Mucosa of descending colon (tissue), 3 donors: Measurements from ENCODE around the gene WNK2. TPM values are rescaled to one million over a fixed set of nuclear protein-coding genes. Genes with fewer than 3 reads are reported as not detected.

Experiments used
- ATAC-seq: fragments of 200-7000 bp; cut with Tn5 transposase; one replicate; pipeline ENCODE4 v1.9.1; 2020; ENCODE audit warnings: mild to moderate bottlenecking, moderate library complexity
- DNase-seq, 3 donors: peaks; one replicate each; pipeline ENCODE4 v3.0.0-alpha.2; 2020
- H3K36me3 ChIP-seq: fragments of 200-600 bp; one replicate; pipeline ENCODE4 v1.8.0; 2021; ENCODE audit warnings: low read depth, mild to moderate bottlenecking
- H3K4me1 ChIP-seq: fragments of 200-600 bp; one replicate; pipeline ENCODE4 v1.8.0; 2021; ENCODE audit warnings: low read depth, mild to moderate bottlenecking
- H3K4me3 ChIP-seq: fragments of 200-600 bp; one replicate; pipeline ENCODE4 v1.8.0; 2021; ENCODE audit warnings: mild to moderate bottlenecking
- H3K9me3 ChIP-seq: fragments of 200-600 bp; one replicate; pipeline ENCODE4 v1.8.0; 2021; ENCODE audit warnings: mild to moderate bottlenecking
- CTCF ChIP-seq: fragments of 200-600 bp; IDR thresholded peaks from one replicate; pipeline ENCODE4 v1.8.0; 2022; ENCODE audit warnings: antibody characterized with exemption, mild to moderate bottlenecking
- intact Hi-C, 2 donors: fragments of 100-400 bp; cut with DNase I in 1 of 2; cut with micrococcal nuclease in 1 of 2; formaldehyde crosslinking; loops; one replicate each; pipeline versions ENCODE4 v1.11.0 to v1.11.1; 2022; cut with DNase I, micrococcal nuclease
- total RNA-seq, 3 donors: library from RNA; stranded (reverse); fragmentation: NEBNext Ultra II Directional in 2 of 3; extraction: Animal tissue kit (Norgen Biotek cat#: 25700) in 2 of 3; gene quantifications; one replicate each; pipeline versions ENCODE4 v1.2.1 to v1.2.4, GENCODE V29; 2021 to 2023
- donor health status: DM: no; HTN: no; CAD: no; lungs with moderate emphysema.
- donor health status: DM: no; HTN: no; CAD: no.
- donor health status: DM: no; HTN: yes; CAD: no.

WNK2 gene
- total RNA-seq, 3 donors from 2014 or later = 175 to 276 (median 201) TPM

GRCh38 chr9:93268551-93269314 lies 84.8 kb downstream of the WNK2 start:
- no peak for TF ChIP-seq CTCF
- Histone ChIP-seq H3K9me3 (no peaks in the 10 kb centered on the region), H3K4me1 (peaks cover 10% of the 10 kb centered on the region), H3K4me3 (no peak overlapping the region), H3K36me3 (no peaks in the 10 kb centered on the region)
- intact Hi-C loops = no loop called here
- ATAC-seq (peak; percentile 90), DNase-seq (peak; percentile 75 to 78 (median 76))

- Histone ChIP-seq H3K4me1 (peaks cover 10% of the 10 kb centered on the region), H3K4me3 (no peak overlapping the region), H3K9me3 (no peaks in the 10 kb centered on the region), H3K36me3 (no peaks in the 10 kb centered on the region)
- ATAC-seq = no peak
- no peak for DNase-seq
- no peak for TF ChIP-seq CTCF
- intact Hi-C loops = no loop called here
Measured at GRCh38 chr9:93270976-93271375, 87.0 kb downstream of the WNK2 start.

GRCh38 chr9:93276973-93277372 lies 93.0 kb downstream of the WNK2 start:
- H3K4me3 ChIP-seq = no peak overlapping the region
- no peaks in the 10 kb centered on the region for H3K4me1 ChIP-seq
- peak; percentile 65 for ATAC-seq
- TF ChIP-seq CTCF = no peak
- H3K36me3 ChIP-seq = no peaks in the 10 kb centered on the region
- no peak for DNase-seq
- intact Hi-C loops = no loop called here
- no peaks in the 10 kb centered on the region for H3K9me3 ChIP-seq

GRCh38 chr9:93278144-93278543 lies 94.2 kb downstream of the WNK2 start:
- Histone ChIP-seq H3K4me1 (no peaks in the 10 kb centered on the region), H3K36me3 (no peaks in the 10 kb centered on the region), H3K4me3 (no peak overlapping the region), H3K9me3 (no peaks in the 10 kb centered on the region)
- TF ChIP-seq CTCF = no peak
- DNase-seq = no peak
- ATAC-seq = no peak
- intact Hi-C loops = no loop called here

- no peaks in the 10 kb centered on the region for H3K36me3 ChIP-seq
- ATAC-seq = peak; percentile 66
- no peak for DNase-seq
- no peak for TF ChIP-seq CTCF
- H3K9me3 ChIP-seq = no peaks in the 10 kb centered on the region
- H3K4me3 ChIP-seq = no peak overlapping the region
- intact Hi-C loops = no loop called here
- no peaks in the 10 kb centered on the region for H3K4me1 ChIP-seq
Measured at GRCh38 chr9:93280661-93281259, 96.8 kb downstream of the WNK2 start.
